GM19397 (cell line): ENCODE data around the gene TRIM51G.
"Not testable (repeated sequence)": the region's sequence is repeated elsewhere in the genome, so short reads cannot be mapped to it uniquely, and the experiment has no call there.

Experiments used
- ATAC-seq: cut with Tn5 transposase; IDR thresholded peaks from one replicate; pipeline ENCODE4 v1.9.1; 2021; ENCODE audit warnings: mild to moderate bottlenecking, moderate library complexity; ENCODE audit not compliant: unreplicated experiment

TRIM51G gene

GRCh38 chr11:48983785-48984184, at the start of gene TRIM51G:
TSS of gene TRIM51G (minus strand) at chr11:48983885. CDS start at chr11:48981695, 2,190 bp downstream.
- not testable (repeated sequence) for ATAC-seq

GRCh38 chr11:49028523-49028922, 44.8 kb upstream of the TRIM51G start, which contains the start of gene TRIM49B:
TSS of gene TRIM49B (plus strand) at chr11:49028823. CDS start at chr11:49031600, 2,777 bp downstream.
- not testable (repeated sequence) for ATAC-seq

- ATAC-seq = not testable (repeated sequence)
These were observed 15.1 kb downstream of the TRIM51G start for GRCh38 chr11:48968592-48968991.

GRCh38 chr11:48955315-48956049, 28.2 kb downstream of the TRIM51G start:
- not testable (repeated sequence) for ATAC-seq

GRCh38 chr11:48945796-48946195, 37.9 kb downstream of the TRIM51G start:
- ATAC-seq = not testable (repeated sequence)
